Vagina (tissue), 2 donors: ENCODE results near the gene KCNS1.

ENCODE experiments used
- POLR2A ChIP-seq, 2 donors: fragments of 450-650 bp; IDR thresholded peaks; one replicate each; pipeline ENCODE4 v1.6.1; 2017; ENCODE audit warnings: antibody characterized with exemption in 2 of 2, mild to moderate bottlenecking in 2 of 2, moderate library complexity in 2 of 2
- POLR2AphosphoS5 ChIP-seq, 2 donors: sonication (generic); formaldehyde crosslinking; IDR thresholded peaks; one replicate each; pipeline ENCODE4 v1.9.0; 2017; ENCODE audit warnings: antibody characterized with exemption in 2 of 2, mild to moderate bottlenecking in 2 of 2, low read depth in 1 of 2; ENCODE audit not compliant: insufficient read depth in 1 of 2
- TF ChIP-seq, protein P1 (sequence below), 3 experiments: fragments of 450-650 bp in 2 of 3; fragments of 200-600 bp in 1 of 3; sonication (generic) in 1 of 3; IDR thresholded peaks; one replicate each; pipeline ENCODE4 v1.5.1; 2017 to 2019; ENCODE audit warnings: antibody characterized with exemption in 3 of 3, mild to moderate bottlenecking in 2 of 3, moderate library complexity in 2 of 3

DNA sequence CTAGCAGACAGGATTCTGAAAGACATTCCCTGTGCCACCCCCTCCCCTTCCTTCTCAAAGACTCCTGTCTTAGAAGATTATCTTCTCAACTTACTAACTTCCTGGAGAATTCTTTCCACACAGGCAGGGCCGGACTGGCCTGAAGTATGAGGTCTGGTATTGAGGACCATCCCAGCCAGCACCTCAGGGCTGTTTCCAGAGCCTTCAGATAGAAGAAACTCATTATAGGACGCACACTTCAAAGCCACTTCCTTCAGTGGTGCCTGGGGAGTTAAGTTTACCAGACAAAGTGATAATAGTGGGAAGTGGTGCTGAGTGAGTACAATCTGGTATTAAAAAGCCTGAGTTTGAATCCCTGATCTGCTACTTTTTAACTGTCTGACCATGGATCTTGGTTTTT, 15.6 kb downstream of the KCNS1 start:
- TF ChIP-seq, protein P1, sequence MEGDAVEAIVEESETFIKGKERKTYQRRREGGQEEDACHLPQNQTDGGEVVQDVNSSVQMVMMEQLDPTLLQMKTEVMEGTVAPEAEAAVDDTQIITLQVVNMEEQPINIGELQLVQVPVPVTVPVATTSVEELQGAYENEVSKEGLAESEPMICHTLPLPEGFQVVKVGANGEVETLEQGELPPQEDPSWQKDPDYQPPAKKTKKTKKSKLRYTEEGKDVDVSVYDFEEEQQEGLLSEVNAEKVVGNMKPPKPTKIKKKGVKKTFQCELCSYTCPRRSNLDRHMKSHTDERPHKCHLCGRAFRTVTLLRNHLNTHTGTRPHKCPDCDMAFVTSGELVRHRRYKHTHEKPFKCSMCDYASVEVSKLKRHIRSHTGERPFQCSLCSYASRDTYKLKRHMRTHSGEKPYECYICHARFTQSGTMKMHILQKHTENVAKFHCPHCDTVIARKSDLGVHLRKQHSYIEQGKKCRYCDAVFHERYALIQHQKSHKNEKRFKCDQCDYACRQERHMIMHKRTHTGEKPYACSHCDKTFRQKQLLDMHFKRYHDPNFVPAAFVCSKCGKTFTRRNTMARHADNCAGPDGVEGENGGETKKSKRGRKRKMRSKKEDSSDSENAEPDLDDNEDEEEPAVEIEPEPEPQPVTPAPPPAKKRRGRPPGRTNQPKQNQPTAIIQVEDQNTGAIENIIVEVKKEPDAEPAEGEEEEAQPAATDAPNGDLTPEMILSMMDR (IDR thresholded peaks at IDR 0.05), result no peak
- TF ChIP-seq POLR2A (IDR thresholded peaks at IDR 0.05) (no peak), POLR2AphosphoS5 (IDR thresholded peaks at IDR 0.05; ENCODE audit: insufficient read depth in 1 of 2, low read depth in 1 of 2) (no peak)
